ENCODE measurements around the gene PROSER1. TPM values are rescaled to one million over a fixed set of nuclear protein-coding genes. Genes with fewer than 3 reads are reported as not detected.

The PROSER1 gene
- total RNA-seq, 2 donors from 2014 or later, result 39.9 to 41.8 TPM

- ATAC-seq (no peak), DNase-seq (no peak)
- Histone ChIP-seq H3K36me3 (replicated peaks in 1 of 2; ENCODE audit: insufficient read depth in 1 of 2, low read depth in 2 of 2) (no peaks in the 10 kb centered on the region), H3K4me1 (no peaks in the 10 kb centered on the region), H3K9me3 (no peaks in the 10 kb centered on the region), H3K27ac (no peak overlapping the region), H3K27me3 (no peaks in the 10 kb centered on the region), H3K4me3 (no peak overlapping the region)
- TF ChIP-seq POLR2A (IDR thresholded peaks at IDR 0.05), result no peak
- no peak for TF ChIP-seq CTCF (IDR thresholded peaks at IDR 0.05)
- intact Hi-C loops (cut with DNase I), result no loop called here
These were observed 20.2 kb upstream of the PROSER1 start for GRCh38 chr13:39058040-39058439.

GRCh38 chr13:39056018-39056417 lies 18.1 kb upstream of the PROSER1 start:
- intact Hi-C loops (cut with DNase I), result no loop called here
- WGBS, 2 donors, result 93 to 96% methylated on average over 1 of the region's 1 CpG
- Histone ChIP-seq H3K36me3 (replicated peaks in 1 of 2; ENCODE audit: insufficient read depth in 1 of 2, low read depth in 2 of 2) (no peaks in the 10 kb centered on the region), H3K4me1 (no peaks in the 10 kb centered on the region), H3K27ac (no peak overlapping the region), H3K27me3 (no peaks in the 10 kb centered on the region), H3K4me3 (no peak overlapping the region), H3K9me3 (no peaks in the 10 kb centered on the region)
- no peak for TF ChIP-seq POLR2A (IDR thresholded peaks at IDR 0.05)
- no peak for TF ChIP-seq CTCF (IDR thresholded peaks at IDR 0.05)
- no peak for DNase-seq
- ATAC-seq, result no peak

- H3K9me3 ChIP-seq, result no peaks in the 10 kb centered on the region
- H3K4me1 ChIP-seq, result no peaks in the 10 kb centered on the region
- no peak overlapping the region for H3K27ac ChIP-seq
- ATAC-seq (no peak), DNase-seq (no peak)
- no peak for TF ChIP-seq CTCF (IDR thresholded peaks at IDR 0.05)
- no peak for TF ChIP-seq POLR2A (IDR thresholded peaks at IDR 0.05)
- H3K4me3 ChIP-seq, result no peak overlapping the region
- 80 to 84% methylated on average over 3 of the region's 3 CpGs for WGBS, 2 donors
- no peaks in the 10 kb centered on the region for H3K36me3 ChIP-seq (replicated peaks in 1 of 2; ENCODE audit: insufficient read depth in 1 of 2, low read depth in 2 of 2)
- H3K27me3 ChIP-seq, result no peaks in the 10 kb centered on the region
- intact Hi-C loops (cut with DNase I), result no loop called here
These were observed 16.2 kb upstream of the PROSER1 start for GRCh38 chr13:39054112-39054511.

GRCh38 chr13:39052944-39053343 lies 15.1 kb upstream of the PROSER1 start:
- Histone ChIP-seq H3K9me3 (no peaks in the 10 kb centered on the region), H3K27ac (no peak overlapping the region), H3K4me3 (no peak overlapping the region), H3K36me3 (replicated peaks in 1 of 2; ENCODE audit: insufficient read depth in 1 of 2, low read depth in 2 of 2) (no peaks in the 10 kb centered on the region), H3K4me1 (no peaks in the 10 kb centered on the region), H3K27me3 (no peaks in the 10 kb centered on the region)
- 67 to 77% methylated on average over 6 of the region's 6 CpGs for WGBS, 2 donors
- no peak for DNase-seq
- intact Hi-C loops (cut with DNase I), result no loop called here
- no peak for ATAC-seq
- TF ChIP-seq CTCF (IDR thresholded peaks at IDR 0.05), result no peak

GRCh38 chr13:39051157-39051556 lies 13.3 kb upstream of the PROSER1 start:
- Histone ChIP-seq H3K27ac (no peak overlapping the region), H3K27me3 (no peaks in the 10 kb centered on the region), H3K4me3 (no peak overlapping the region), H3K36me3 (replicated peaks in 1 of 2; ENCODE audit: insufficient read depth in 1 of 2, low read depth in 2 of 2) (no peaks in the 10 kb centered on the region), H3K9me3 (no peaks in the 10 kb centered on the region), H3K4me1 (no peaks in the 10 kb centered on the region)
- intact Hi-C loops (cut with DNase I), result no loop called here
- TF ChIP-seq POLR2A (IDR thresholded peaks at IDR 0.05) (no peak), CTCF (IDR thresholded peaks at IDR 0.05) (peak in 4 of 7 experiments; percentile 11 to 30 (median 22))
- ATAC-seq (no peak), DNase-seq (no peak)
- WGBS, 2 donors, result 26 to 42% methylated on average over 1 of the region's 1 CpG
